Measurements from ENCODE around the gene CSTF2.
"Not testable (repeated sequence)": the region's sequence is repeated elsewhere in the genome, so short reads cannot be mapped to it uniquely, and the experiment has no call there.

Gene CSTF2, protein sequence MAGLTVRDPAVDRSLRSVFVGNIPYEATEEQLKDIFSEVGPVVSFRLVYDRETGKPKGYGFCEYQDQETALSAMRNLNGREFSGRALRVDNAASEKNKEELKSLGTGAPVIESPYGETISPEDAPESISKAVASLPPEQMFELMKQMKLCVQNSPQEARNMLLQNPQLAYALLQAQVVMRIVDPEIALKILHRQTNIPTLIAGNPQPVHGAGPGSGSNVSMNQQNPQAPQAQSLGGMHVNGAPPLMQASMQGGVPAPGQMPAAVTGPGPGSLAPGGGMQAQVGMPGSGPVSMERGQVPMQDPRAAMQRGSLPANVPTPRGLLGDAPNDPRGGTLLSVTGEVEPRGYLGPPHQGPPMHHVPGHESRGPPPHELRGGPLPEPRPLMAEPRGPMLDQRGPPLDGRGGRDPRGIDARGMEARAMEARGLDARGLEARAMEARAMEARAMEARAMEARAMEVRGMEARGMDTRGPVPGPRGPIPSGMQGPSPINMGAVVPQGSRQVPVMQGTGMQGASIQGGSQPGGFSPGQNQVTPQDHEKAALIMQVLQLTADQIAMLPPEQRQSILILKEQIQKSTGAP

GRCh38 chrX:100819837-100820666 is at the start of gene CSTF2:
Gene CSTF2 (plus strand): TSS chrX:100820391. CDS start chrX:100820417, 26 bp downstream.
- DNase-seq (ENCODE audit: low read depth): peak; percentile 63

GRCh38 chrX:100796371-100796770 is 23.8 kb upstream of the CSTF2 start:
- DNase-seq (ENCODE audit: low read depth): not testable (repeated sequence)

- no peak for DNase-seq (ENCODE audit: low read depth)
These were observed 22.8 kb upstream of the CSTF2 start for GRCh38 chrX:100797359-100797758.

- DNase-seq (ENCODE audit: low read depth): no peak
These were observed 21.5 kb upstream of the CSTF2 start for GRCh38 chrX:100798484-100799214.

DNA sequence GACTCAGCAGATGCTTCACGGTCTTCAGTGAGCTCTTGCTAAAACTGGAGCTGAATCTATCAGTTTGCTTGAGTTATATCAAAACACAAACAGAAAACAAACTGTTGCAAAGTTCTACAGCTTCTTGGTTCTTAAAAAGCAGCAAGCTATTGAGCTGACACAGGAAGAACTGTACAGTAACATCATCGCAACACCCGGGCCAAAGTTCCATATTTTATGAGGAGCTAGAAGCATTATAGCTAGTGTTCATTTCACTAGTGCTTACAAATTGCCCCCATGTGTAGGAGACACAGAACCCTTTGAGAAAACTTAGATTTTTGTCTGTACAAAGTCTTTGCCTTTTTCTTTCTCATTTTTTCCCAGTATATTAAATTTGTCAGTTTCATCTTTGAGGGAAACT is 17.3 kb upstream of the CSTF2 start:
- no peak for DNase-seq (ENCODE audit: low read depth)

GRCh38 chrX:100804780-100805179 is 15.4 kb upstream of the CSTF2 start:
- no peak for DNase-seq (ENCODE audit: low read depth)

DNA sequence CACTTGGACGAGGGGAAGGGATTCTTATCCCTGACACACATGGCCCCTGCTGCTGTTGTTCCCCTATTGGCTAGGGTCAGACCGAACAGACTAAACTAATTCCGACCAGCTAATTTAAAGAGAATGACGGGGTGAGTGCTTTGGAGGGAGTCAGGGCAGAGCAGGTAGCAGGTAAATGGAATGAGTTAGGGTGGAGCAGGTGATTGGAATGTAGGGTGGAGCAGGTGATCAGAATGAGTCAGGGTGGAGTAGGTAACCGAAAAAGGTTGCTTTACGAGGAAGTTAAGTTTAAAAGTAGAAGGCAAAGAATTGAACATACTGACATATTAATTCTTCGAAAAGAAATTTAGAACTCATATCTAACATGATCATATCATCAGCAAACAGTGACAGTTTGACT is 11.9 kb upstream of the CSTF2 start:
- DNase-seq (ENCODE audit: low read depth): not testable (repeated sequence)

DNA sequence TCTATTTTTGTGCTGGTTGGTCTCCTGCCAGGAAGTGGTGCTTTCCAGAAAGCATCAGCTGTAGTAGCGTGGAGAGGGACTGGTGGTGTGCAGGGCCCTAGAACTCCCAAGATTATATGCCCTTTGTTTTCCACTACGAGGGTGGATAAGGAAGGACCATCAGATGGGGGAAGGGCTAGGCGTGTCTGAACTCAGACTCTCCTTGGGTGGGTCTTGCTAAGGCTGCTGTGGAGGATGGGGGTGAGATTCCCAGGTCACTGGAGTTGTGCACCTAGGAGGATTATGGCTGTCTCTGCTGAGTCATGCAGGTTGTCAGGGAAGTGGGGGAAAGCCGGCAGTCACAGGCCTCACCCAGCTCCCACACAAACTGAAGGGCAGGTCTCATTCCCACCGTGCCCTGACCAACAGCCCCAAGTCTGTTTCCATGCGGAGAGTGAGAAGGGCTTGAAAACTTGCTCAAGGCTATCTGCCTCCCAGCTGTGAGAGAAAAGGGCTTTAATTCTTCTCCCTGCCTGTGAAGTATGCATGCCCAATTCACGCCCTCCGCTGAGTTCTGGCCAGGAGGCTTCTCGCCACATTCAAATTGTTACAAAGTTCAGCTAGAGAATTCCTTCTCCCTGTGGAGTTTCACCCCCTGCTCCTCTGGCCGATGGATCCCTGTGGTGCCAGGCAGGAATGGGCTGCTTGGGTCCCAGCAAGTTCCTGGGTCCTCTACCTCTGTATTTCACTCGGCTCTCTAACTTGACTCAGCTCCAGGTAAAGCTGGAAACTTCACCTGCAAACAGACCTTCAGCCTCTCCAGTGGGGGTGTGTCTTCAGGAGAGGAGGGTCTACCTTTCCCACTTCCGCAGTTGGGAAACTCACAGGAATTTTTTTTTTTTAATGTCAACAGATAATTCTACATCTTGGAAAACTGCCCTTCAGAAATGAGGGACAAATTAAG is 7.7 kb upstream of the CSTF2 start:
- DNase-seq (ENCODE audit: low read depth): no peak

- DNase-seq (ENCODE audit: low read depth): no peak
These were observed 2.9 kb upstream of the CSTF2 start for GRCh38 chrX:100817340-100817739.

DNA sequence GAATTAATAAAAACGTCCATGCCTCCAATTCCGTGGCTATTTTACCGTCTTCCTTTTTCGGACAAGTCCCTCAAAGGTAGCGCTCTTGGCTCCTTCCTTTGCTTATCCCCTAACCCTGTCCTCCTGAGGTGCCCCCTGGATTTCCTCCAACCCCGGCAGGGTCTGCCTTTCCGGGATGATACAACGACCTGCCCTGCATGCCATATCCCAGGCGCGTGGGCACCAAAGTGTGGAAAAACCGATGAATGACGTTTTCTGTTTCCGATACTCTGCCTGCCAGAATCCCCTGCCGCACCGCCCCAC is 706 bp upstream of the CSTF2 start:
- DNase-seq (ENCODE audit: low read depth): no peak

DNA sequence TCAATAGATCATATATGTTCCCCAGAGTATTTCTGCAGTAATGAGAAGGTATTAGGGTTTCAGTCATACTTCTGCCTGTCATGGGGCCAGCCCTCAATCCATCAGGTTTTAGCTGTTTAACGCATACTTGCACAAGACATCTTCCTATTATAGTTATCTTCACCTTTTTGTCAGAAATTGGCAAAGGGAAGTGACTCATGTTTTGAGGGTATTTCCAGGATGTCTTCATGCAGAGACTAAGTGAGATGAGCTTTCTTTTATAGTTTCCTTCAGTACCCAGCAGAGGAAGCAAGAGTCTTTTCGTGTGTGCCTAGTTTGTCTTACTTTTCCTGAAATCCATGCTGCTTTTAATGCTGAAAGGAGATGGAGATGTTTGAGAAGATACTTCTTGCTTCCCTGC is 9.5 kb downstream of the CSTF2 start:
- DNase-seq (ENCODE audit: low read depth): no peak

GRCh38 chrX:100830143-100830542 is 10.0 kb downstream of the CSTF2 start:
- no peak for DNase-seq (ENCODE audit: low read depth)

- no peak for DNase-seq (ENCODE audit: low read depth)
These were observed 10.4 kb downstream of the CSTF2 start for GRCh38 chrX:100830547-100830946.

DNA sequence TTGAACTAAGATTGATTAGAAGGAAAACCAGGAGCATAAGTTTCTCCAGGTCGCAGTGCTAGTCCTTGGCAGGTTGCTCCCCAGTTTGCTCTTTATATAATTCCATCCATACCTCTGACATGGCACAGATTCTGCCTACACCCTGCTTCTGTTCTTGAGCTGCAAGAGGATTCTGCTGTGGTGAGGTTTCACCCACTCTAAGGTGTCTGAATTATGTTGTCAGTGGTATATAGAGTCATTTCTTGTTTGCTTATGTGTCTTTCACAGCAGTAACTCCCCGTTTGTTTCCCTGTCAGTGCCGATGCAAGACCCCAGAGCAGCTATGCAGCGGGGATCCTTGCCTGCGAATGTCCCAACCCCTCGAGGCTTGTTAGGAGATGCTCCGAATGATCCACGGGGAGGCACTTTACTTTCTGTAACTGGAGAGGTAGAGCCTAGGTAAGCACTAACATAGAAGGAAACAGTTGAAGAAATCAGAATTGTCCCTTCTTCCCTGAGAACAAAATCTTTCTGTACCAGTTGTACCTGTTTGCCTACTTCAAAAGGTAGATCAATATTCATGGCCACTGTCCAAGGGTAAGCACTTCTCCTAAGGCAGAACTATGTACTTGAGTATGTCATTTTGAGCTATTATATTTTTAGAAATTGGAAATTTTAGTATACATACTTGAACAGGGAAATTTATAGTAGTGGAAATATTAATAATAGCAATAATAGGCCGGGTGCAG is 11.2 kb downstream of the CSTF2 start:
- no peak for DNase-seq (ENCODE audit: low read depth)

- no peak for DNase-seq (ENCODE audit: low read depth)
These were observed 30.1 kb downstream of the CSTF2 start for GRCh38 chrX:100850317-100850716.

DNA sequence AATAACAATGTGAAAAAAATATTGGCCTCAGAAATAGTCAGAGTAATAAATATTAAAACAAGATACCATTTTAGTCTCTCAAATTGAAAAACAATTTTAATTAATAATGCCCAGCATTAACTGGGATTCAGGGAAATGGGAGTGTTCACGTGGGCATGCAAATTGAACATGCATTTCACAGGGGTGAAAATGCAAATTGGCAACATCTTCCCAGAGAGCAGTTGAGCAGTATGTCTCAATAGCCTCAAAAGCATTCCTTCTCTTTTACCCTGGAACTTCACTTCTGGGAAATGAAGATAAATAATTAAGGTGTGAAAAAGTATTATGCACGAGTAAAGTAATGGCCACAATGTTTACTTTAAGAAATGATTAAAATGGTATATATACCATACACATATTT is 32.6 kb downstream of the CSTF2 start:
- no peak for DNase-seq (ENCODE audit: low read depth)

GRCh38 chrX:100863326-100863864 is 43.2 kb downstream of the CSTF2 start:
- no peak for DNase-seq (ENCODE audit: low read depth)

DNA sequence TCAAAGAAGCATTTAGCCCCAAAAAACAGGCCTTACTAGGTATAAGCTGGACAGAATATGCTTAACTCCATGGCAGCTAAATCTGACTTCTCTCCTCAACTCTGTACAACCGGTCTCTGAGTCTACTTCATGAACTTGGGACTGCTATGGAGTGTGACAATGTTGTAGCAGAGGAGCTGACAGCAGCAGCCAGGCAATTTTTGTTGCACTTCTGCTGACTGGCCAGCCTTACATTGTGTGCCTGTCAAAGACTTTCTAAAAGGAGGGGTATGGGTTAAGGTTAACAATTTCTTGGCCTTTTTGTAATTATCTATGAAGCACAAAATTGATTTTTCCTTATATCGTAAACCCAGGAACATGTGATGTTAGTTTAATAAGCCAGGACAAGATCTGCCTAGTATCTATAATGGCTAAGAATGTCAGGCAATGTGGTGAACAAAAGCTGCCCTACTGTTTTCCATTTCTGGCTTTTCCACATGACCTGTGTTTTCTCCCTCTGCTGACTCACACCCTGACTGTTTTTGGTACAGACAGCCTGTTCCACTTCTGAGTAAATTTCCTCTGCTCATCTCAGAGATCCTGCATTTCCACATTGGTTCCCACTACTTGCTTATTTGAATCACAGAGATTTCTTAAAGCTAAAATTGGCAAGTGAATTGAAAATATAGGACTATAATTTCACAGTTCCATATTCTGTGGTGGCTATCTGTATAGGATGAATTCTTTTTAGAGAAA is 44.6 kb downstream of the CSTF2 start:
- no peak for DNase-seq (ENCODE audit: low read depth)

DNA sequence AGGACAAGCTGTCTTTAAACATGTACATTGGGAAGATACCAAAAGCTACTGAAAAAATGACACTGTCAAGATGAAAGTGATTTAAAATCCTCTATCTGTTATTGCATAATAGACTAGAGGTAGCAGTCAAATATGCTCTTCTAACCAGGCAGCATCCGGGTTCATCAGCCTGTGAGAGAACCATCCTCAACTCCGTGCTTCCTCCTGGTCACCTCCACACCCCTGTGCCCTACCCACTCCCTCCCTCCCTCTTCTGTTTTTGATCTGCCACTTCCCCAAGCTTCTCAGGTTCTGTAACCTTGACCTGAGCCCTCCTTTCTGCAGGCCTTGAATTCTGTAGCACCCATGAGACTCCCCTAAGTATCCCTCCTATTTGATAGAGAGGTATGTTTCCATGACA is 48.1 kb downstream of the CSTF2 start:
- DNase-seq (ENCODE audit: low read depth): no peak

- DNase-seq (ENCODE audit: low read depth): no peak
These were observed 50.3 kb downstream of the CSTF2 start for GRCh38 chrX:100870527-100870926.

Measured in stimulated activated CD8-positive, alpha-beta memory T cell treated with anti-CD3 and anti-CD28 coated beads, Interleukin-12 subunit alpha, Interleukin-12 subunit beta, amount 100 ng/mL, for 4 hours (primary cell).